ENCODE measurements around the gene MRPL44.

The MRPL44 gene

DNA sequence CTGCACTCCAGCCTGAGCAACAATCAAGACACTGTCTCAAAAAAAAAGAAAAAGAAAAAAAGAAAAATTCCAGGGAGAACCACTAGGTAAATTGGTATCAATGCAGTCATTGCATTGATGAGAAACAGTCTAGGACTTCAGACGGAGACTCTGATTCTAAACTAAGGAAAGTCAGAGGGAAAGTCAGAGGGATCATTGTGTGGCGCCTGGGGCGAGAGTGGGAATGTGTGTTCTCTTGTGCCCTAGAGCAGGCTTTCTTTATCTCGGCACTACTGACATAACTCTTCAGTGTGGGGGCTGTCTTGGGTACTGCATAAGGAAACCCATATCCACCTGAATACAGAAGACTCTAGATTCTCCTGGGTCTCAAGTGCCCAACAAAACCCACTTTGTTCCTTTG, 57.1 kb downstream of the MRPL44 start:
- DNase-seq, result no peak

GRCh38 chr2:224016963-224017362, 59.7 kb downstream of the MRPL44 start:
- DNase-seq, result no peak
